ENCODE data around the gene VPS13A.
"Not testable (repeated sequence)": the region's sequence is repeated elsewhere in the genome, so short reads cannot be mapped to it uniquely, and the experiment has no call there.

The VPS13A gene

DNA sequence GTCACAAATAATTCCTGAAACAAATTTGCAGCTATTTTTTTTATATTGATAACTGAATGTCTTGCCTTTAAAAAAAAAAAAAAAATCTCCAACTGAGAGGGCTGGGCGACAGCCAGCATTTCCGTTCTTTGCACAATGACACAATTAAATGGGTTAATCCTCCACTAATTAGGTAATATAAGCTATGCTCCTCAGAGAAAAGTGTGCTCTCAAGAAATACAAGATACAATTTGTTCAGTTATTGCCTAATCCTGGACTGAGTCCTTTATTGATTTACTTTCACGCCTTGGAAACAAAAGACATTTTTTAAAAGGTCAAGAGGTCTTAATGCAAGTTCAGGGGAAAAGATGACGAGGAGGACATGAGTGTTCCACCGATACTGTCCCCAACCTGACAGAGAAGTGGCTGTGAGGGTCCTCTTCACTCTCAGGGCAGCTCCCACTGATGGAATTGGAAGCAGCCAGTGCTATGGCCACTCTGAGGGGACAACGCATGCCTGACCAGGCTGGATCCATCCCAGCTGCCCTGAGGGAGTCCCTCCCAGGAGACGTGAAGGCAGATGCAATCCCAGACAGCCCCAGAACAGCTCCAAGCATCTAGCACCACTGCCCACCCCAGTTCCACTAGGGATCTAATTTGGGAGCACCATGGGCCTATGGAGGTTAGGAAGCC is 250.1 kb downstream of the VPS13A start:
- DNase-seq, result no peak

- no peak for DNase-seq
These were observed 252.6 kb downstream of the VPS13A start for GRCh38 chr9:77429928-77430327.

DNA sequence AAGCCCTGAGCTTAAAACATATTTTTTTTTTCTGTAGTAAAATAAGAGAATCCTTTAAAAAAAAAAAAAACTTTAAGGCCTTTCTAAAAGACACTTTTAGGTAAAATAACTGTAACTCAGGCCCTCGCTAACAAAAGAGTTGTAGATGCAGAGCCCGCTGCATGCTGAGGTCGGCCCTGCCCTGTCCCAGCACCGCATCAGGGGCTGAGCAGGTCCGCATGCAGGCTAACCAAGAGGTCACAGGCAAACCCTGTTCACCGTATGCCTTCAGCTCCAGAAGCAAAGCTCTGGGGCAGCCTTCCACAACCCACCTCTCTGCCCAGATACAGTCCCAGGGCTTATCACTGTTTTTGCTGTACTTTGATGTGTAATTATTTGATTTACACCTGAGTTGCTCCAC is 254.7 kb downstream of the VPS13A start:
- DNase-seq, result no peak

- DNase-seq, result peak; percentile 40
These were observed 256.5 kb downstream of the VPS13A start for GRCh38 chr9:77433675-77434445.

DNA sequence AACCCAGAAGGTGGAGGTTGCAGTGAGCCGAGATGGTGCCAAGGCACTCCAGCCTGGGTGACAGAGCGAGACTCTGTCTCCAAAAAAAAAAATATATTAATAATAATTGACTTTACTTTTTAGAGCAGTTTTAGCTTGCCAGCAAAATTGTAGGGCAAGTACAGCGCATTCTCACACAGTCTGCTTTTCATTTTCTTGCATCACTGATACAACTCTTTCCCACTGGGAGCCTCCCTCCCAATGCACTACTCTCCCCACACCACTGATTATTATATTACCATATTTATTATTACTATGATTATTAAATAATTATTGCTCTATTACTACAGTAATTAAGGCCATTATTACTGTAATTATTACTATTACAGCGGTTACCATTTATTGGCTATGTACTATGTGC is 257.9 kb downstream of the VPS13A start:
- no peak for DNase-seq

DNA sequence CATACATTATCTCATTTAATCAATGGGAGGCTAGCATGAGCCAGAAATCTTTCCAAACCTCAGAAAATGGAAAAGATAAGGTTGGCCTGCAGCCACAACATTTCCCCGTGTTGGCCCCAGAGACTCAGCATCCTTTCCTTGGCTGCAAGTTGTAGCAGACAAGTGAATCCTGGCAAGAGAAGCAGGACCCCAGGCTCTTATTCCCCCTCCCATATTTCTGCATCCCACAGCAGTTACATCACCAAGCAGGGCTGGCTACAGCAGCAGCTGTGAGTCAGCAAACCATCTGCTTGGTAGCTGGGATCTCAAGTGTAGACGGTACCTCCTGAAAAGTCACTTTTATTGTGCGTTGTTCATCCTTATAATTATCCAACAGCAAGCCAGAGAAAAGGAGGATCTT is 258.4 kb downstream of the VPS13A start:
- no peak for DNase-seq

DNA sequence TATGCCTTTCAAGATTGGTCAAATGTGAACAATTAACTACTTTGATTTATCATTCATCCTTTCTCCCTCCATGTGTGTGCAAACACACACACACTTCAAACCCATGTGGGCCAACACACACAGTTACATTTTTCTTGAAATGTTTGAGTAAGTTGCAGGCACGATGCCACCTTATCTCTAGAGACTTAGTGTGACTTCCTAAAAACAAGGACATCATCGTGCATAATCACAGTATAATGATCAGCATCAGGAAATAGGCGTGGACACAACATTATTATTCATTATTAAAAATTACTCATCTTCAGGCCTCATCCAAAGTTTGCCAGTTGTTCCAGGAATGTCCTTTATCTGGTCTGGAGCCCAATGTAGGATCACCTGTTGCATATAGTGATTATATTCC is 261.3 kb downstream of the VPS13A start:
- DNase-seq, result no peak

DNA sequence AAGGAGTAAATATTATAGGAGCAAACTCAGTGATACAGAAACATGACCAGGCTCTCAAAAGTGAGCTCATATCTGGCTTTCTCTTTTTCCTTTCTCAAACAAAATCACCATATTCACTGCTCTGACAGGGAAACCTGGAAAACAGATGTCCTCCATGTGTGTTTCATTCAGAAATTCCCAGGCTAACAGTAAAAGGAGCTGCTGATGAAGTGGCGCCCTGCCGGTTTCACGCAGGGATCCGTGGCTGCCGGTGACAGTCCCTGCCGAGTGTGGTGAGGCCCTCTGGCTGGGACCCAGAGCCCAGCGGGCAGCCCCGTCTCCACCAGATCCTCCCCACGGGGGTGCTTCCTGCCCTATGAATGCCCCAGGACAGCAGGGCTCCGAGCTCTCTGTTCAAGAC is 262.7 kb downstream of the VPS13A start:
- no peak for DNase-seq

- not testable (repeated sequence) for DNase-seq
These were observed 263.8 kb downstream of the VPS13A start for GRCh38 chr9:77441124-77441523.

- no peak for DNase-seq
These were observed 265.1 kb downstream of the VPS13A start for GRCh38 chr9:77442436-77442835.

DNA sequence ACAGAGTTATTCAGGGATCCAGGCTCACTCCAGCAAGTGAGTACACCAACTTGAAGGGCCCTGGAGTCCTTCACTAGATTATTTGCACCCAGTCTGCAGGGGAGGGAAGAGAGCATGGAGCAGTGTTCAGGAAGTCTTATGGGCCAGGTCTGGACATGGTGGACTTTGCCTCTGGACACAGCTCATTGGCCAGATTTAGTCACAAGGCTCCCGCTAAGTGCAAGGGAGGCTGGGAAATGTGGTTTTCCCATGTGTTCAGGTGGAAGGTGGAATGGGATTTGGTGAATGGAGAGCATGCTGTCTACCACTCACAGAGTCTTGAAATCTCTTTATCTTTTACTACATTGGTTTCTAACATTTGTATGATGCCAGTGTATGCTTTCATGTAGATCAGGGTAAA is 270.3 kb downstream of the VPS13A start:
- no peak for DNase-seq

DNA sequence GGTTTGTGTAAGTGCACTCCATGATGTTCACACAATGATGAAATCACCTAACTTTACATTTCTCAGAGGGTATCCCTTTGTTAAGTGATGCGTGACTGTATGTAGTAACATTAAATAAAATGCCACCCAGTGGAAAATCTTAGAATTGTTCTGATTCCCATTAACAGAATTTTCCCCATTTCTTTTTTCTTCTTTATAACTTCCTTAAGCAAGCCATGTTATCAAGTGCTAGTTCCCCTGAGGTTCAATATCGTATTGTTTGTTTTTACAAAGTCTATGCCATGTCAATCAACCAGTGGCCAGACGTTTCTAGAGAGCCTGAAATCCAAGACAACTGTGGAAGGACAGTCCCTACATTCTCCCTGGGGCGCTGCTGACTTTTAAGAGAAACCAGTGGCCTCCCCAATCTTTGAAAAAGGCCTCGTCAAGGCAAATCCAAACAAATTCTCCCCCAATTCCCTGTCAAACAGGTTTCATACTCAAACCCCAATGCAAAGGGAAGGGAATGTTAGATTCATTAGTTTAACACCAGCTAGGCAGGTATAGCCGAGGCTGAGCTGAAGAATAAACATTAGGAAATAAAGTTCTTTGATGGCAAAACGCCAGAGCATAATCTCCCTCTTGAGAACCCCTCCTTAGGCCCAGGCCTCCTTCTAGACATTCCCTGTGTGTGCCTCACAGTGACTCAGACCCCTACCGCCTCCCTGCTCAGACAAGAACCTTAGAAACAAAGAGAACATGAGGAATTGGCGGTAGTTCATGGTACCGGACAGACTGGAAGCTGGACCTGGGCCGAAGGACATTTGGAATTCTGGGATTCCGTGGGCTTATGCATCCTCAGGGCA is 272.1 kb downstream of the VPS13A start:
- DNase-seq, result no peak

GRCh38 chr9:77450085-77450475 is 272.7 kb downstream of the VPS13A start:
- DNase-seq, result no peak

DNA sequence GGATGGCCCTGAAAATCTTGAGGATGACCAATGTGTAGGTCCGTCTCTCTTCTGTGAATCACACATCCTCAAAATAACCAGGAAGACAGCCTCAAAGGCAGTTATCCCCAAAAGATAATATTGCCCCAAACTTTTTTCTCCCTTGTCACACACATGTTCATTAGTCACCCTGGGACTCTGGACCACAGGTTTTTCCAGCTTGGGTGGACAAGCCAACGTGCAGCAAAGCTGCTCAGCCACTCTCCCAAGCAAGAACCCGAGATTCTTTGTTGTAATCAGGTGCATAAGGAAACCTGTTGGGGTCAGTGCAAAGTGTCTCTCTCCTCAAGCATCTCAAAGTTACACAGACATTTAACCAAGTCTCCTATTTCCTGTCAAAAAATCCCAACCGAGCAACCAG is 274.2 kb downstream of the VPS13A start:
- DNase-seq, result no peak

DNA sequence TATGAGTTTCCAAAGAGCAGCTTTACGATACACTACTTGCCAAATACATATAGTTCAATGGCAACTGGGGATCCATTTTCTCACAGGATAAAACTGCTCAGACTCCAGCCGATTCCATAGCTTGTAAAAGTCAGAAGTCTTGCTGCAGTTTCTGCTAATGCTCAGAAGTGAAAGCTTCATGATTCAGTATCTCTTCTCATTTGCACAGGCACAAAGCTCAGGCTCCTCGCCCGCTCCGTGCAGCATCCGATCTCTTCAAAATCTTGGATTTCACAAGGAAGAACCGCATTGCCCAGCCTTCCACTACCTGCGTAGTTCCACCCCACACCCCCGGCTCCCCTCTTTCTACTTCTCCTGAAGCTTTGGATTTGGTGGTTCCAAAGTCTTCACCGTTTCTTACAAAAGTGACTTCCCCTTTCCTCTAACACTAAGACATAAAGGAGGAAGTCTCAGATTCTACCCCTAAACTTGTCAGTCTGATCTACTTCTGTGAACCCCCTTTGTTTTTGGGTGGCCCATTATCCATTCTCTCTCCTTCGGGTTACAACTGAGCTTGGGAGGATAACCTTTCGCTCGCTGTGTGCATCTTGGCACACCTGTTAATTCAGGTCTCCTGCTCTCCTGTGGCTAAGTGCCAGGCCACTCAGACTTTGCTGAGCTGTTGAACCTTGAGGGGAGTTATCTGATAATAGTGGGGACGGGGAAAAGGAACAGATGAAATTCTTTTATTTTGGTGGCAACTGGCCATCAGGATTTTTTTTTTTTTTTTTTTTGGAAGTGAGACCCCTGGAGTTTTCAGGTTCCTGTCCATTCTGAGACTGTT is 276.7 kb downstream of the VPS13A start:
- DNase-seq, result no peak

DNA sequence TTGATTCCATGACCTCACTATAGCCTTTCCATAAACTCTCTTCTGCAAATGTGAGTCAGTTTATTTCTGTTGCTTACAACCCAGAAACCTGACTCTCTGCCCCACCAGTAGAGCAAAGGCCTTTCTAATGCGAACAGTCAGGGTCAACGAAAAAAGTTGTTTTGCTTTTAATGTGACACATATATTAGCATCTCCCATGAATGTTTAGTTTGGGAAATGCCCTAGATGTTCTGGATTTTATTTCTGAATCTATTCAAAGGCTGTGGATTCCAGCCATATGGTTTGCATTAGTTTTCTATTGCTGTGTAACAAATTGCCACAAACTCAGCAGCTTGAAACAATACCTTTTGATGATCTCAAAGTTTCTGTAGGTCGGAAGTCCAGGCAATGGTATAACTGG is 277.3 kb downstream of the VPS13A start:
- no peak for DNase-seq

DNA sequence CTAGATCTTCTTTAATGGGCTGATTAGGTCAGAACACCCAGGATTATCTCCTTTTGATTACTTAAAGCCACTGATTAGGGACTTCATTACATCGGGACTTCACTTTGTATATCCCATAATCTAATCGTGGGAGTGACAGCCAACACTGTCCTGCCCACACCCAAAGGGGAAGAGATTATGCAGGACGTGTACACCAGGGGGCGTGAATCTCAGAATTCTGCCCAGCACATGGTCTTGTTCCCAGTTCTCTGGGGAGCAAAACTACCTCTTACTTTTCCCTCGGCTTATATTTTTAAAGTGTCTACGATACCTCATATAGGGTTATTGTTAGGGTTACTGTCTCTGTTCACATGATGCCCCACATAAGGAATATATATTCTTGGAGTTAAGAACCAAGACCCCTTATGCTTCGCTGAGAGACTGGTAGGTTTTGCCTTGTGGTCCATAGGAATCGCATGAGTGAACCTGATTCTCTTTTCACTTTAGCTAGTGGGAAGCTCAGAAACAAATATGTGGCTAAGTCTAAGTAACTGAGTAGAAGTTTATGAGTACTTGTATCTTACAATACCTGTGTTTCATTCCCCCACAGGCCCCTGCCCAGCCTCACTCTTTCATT is 278.1 kb downstream of the VPS13A start:
- DNase-seq, result no peak

DNA sequence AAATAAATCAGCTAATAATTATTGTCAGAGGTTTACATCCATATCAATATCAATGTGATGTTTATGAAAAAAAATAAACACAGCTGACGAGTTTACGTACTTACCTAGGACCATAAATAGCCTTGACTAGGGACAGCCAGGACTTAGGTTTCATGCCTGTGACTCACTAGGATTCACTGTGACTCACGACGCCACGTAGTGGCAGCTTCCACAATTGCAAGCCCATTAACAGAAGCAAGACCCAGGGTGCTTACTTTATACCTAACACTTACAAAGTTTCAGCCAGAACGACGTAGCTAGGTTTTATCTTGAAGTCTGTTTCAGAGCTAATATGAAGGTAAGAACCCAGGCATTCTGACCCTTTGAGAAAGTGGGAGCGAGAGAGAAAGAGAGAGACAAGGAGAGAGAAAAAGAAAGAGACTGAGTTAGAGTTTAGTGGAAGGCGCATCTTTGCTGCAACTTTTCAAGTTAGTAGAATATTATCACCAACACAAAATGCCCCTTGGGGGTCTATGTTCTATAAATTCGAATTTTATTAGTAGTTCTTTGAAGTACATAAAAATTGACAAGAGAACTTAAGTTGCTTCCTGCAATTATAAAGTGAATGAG is 279.6 kb downstream of the VPS13A start:
- DNase-seq, result peak; percentile 33

GRCh38 chr9:77457916-77458592 is 280.7 kb downstream of the VPS13A start:
- DNase-seq, result peak; percentile 58

- DNase-seq, result no peak
These were observed 283.6 kb downstream of the VPS13A start for GRCh38 chr9:77460938-77461337.

DNA sequence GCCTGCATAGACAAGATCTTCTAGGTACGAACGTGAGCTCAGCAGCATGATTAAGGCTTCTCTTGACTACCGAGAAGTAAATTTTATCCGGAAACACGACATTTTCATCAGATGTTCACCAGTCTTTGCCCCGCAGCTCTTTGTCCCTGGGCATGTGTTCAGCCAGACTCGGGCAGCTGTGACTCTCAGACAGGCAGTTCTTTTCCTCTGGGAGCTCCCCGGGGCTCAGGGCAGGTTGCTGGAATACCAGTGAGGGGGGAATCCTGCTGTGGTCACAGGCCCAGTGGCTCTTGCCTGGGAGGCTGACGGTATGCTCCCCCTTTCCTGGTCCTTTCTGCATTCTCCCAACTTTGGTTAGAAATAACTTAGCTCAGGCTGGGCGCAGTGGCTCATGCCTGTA is 284.7 kb downstream of the VPS13A start:
- DNase-seq, result no peak
